ENCODE measurements around the gene VPS37B.
A peak's percentile ranks its signal among the peaks of the same experiment; 100 is the strongest.

The VPS37B gene

GRCh38 chr12:122867691-122868461 lies 28.0 kb downstream of the VPS37B start:
- DNase-seq = peak in 7 of 58 donors; percentile 37 to 59 (median 46)

- no peak for DNase-seq
Observed at GRCh38 chr12:122866950-122867607, 28.8 kb downstream of the VPS37B start.

GRCh38 chr12:122866379-122866778 lies 29.5 kb downstream of the VPS37B start:
- DNase-seq = peak in 26 of 58 donors; percentile 23 to 73 (median 44)

GRCh38 chr12:122865268-122866231 lies 30.4 kb downstream of the VPS37B start:
- DNase-seq = peak in 8 of 58 donors; percentile 22 to 61 (median 38)

- DNase-seq = no peak
Observed at GRCh38 chr12:122864894-122865253, 31.1 kb downstream of the VPS37B start.

- DNase-seq = no peak
Observed at GRCh38 chr12:122862872-122863701, 32.8 kb downstream of the VPS37B start.

- DNase-seq = no peak
Observed at GRCh38 chr12:122862110-122862634, 33.8 kb downstream of the VPS37B start.

GRCh38 chr12:122861587-122861970 lies 34.3 kb downstream of the VPS37B start:
- DNase-seq = no peak

GRCh38 chr12:122860854-122861586 lies 34.9 kb downstream of the VPS37B start:
- DNase-seq = no peak

- DNase-seq = peak; percentile 19 to 89 (median 72)
Observed at GRCh38 chr12:122860040-122860853, 35.7 kb downstream of the VPS37B start.

- no peak for DNase-seq
Observed at GRCh38 chr12:122859303-122860039, 36.5 kb downstream of the VPS37B start.

- DNase-seq = no peak
Observed at GRCh38 chr12:122858591-122859302, 37.2 kb downstream of the VPS37B start.

GRCh38 chr12:122858171-122858570 lies 37.8 kb downstream of the VPS37B start:
- no peak for DNase-seq

- DNase-seq = no peak
Observed at GRCh38 chr12:122856999-122857671, 38.8 kb downstream of the VPS37B start.

- DNase-seq = no peak
Observed at GRCh38 chr12:122855928-122856831, 39.7 kb downstream of the VPS37B start.
